ENCODE measurements around the gene BICRAL.
"Not testable (repeated sequence)": the region's sequence is repeated elsewhere in the genome, so short reads cannot be mapped to it uniquely, and the experiment has no call there.

The BICRAL gene

GRCh38 chr6:42795651-42796050 lies 13.8 kb downstream of the BICRAL start:
- DNase-seq = no peak

- no peak for DNase-seq
Observed at GRCh38 chr6:42796171-42796570, 14.3 kb downstream of the BICRAL start.

GRCh38 chr6:42797696-42798095 lies 15.8 kb downstream of the BICRAL start:
- DNase-seq = not testable (repeated sequence)

GRCh38 chr6:42805297-42805861 lies 23.5 kb downstream of the BICRAL start:
- no peak for DNase-seq

GRCh38 chr6:42806359-42806758 lies 24.5 kb downstream of the BICRAL start:
- DNase-seq = not testable (repeated sequence)

- DNase-seq = no peak
Observed at GRCh38 chr6:42808492-42809483, 26.9 kb downstream of the BICRAL start.

GRCh38 chr6:42813074-42813645 lies 31.3 kb downstream of the BICRAL start:
- no peak for DNase-seq

GRCh38 chr6:42813906-42814444 lies 32.1 kb downstream of the BICRAL start:
- DNase-seq = no peak

- not testable (repeated sequence) for DNase-seq
Observed at GRCh38 chr6:42815726-42816125, 33.9 kb downstream of the BICRAL start.

- no peak for DNase-seq
Observed at GRCh38 chr6:42817907-42818306, 36.1 kb downstream of the BICRAL start.

GRCh38 chr6:42818416-42818815 lies 36.6 kb downstream of the BICRAL start:
- no peak for DNase-seq

- DNase-seq = no peak
Observed at GRCh38 chr6:42818878-42819277, 37.0 kb downstream of the BICRAL start.

GRCh38 chr6:42819803-42820511 lies 38.1 kb downstream of the BICRAL start:
- DNase-seq = peak; percentile 6

GRCh38 chr6:42820512-42821340 lies 38.9 kb downstream of the BICRAL start:
- DNase-seq = no peak

- no peak for DNase-seq
Observed at GRCh38 chr6:42821341-42821668, 39.5 kb downstream of the BICRAL start.

- DNase-seq = no peak
Observed at GRCh38 chr6:42821846-42822245, 40.0 kb downstream of the BICRAL start.

GRCh38 chr6:42829561-42830092 lies 47.8 kb downstream of the BICRAL start:
- no peak for DNase-seq

- DNase-seq = no peak
Observed at GRCh38 chr6:42831237-42831636, 49.4 kb downstream of the BICRAL start.

- DNase-seq = no peak
Observed at GRCh38 chr6:42834056-42834455, 52.2 kb downstream of the BICRAL start.

GRCh38 chr6:42841844-42842584 lies 60.2 kb downstream of the BICRAL start:
- no peak for DNase-seq

- no peak for DNase-seq
Observed at GRCh38 chr6:42845327-42845694, 63.5 kb downstream of the BICRAL start.

Data from NCI-H1105 (cell line).